Smooth muscle cell (in vitro differentiated cells): ENCODE data around the gene F8. TPM values are rescaled to one million over a fixed set of nuclear protein-coding genes. Genes with fewer than 3 reads are reported as not detected.
"Not testable (repeated sequence)": the region's sequence is repeated elsewhere in the genome, so short reads cannot be mapped to it uniquely, and the experiment has no call there.

ENCODE experiments used
- DNase-seq: peaks from one replicate; lab custom pipeline; 2025; ENCODE audit not compliant: unreplicated experiment; lab: John Stamatoyannopoulos, UW
- H2AFZ ChIP-seq: fragments of 200-600 bp; sonication (generic); 2 replicates; pipeline ENCODE4 v1.6.0; 2016; ENCODE audit warnings: antibody characterized with exemption, low read depth, mild to moderate bottlenecking
- H3F3A ChIP-seq: fragments of 200-600 bp; sonication (generic); 2 replicates; pipeline ENCODE4 v1.6.0; 2017; ENCODE audit warnings: antibody characterized with exemption, low read depth
- H3K27ac ChIP-seq: fragments of 200-600 bp; sonication (generic); 2 replicates; pipeline ENCODE4 v1.5.1; 2016; ENCODE audit warnings: low read depth, mild to moderate bottlenecking
- H3K27me3 ChIP-seq: fragments of 200-600 bp; sonication (generic); 2 replicates; pipeline ENCODE4 v1.6.1; 2016; ENCODE audit warnings: low read depth, mild to moderate bottlenecking
- H3K36me3 ChIP-seq: fragments of 200-600 bp; sonication (generic); 2 replicates; pipeline ENCODE4 v1.5.1; 2016; ENCODE audit warnings: low read depth
- H3K4me1 ChIP-seq: fragments of 200-600 bp; sonication (generic); 2 replicates; pipeline ENCODE4 v1.5.1; 2016; ENCODE audit warnings: low read depth
- H3K4me2 ChIP-seq: fragments of 200-600 bp; sonication (generic); 2 replicates; pipeline ENCODE4 v1.6.0; 2016; ENCODE audit warnings: mild to moderate bottlenecking
- H3K4me3 ChIP-seq: fragments of 200-600 bp; sonication (generic); 2 replicates; pipeline ENCODE4 v1.5.1; 2016; ENCODE audit warnings: mild to moderate bottlenecking
- H3K79me2 ChIP-seq: fragments of 200-600 bp; sonication (generic); 2 replicates; pipeline ENCODE4 v1.6.0; 2016; ENCODE audit warnings: low read depth, mild to moderate bottlenecking
- H3K9ac ChIP-seq: fragments of 200-600 bp; sonication (generic); 2 replicates; pipeline ENCODE4 v1.6.0; 2016; ENCODE audit warnings: low read depth
- H3K9me3 ChIP-seq: fragments of 200-600 bp; sonication (generic); replicated peaks from 2 replicates; pipeline ENCODE4 v1.5.1; 2016; ENCODE audit warnings: low read depth
- H4K20me1 ChIP-seq: fragments of 200-600 bp; sonication (generic); 2 replicates; pipeline ENCODE4 v1.6.0; 2016; ENCODE audit warnings: low read depth
- CTCF ChIP-seq: fragments of 200-600 bp; sonication (generic); IDR thresholded peaks from 2 replicates; pipeline ENCODE4 v1.5.1; 2017; ENCODE audit warnings: borderline replicate concordance, mild to moderate bottlenecking, antibody characterized with exemption; ENCODE audit not compliant: insufficient read depth, poor library complexity, severe bottlenecking
- WGBS: methylation state at CpG from one replicate; pipeline ENCODE4 v1.1.7; 2016; ENCODE audit warnings: low lambda C conversion rate; 5-methylcytosine and 5-hydroxymethylcytosine counted together
- polyA plus RNA-seq: library from polyadenylated mRNA; unstranded; fragments of >200 nt; fragmentation: Nextera tagmentation; extraction: Ambion mirVana; gene quantifications from 2 replicates; pipeline ENCODE4 v1.2.1, GENCODE V29; 2016
- total RNA-seq: library from RNA; depleted of rRNA; stranded (reverse); fragments of >200 nt; gene quantifications from 2 replicates; pipeline ENCODE4 v1.2.3, GENCODE V29; 2014

F8 gene
- total and polyA plus RNA-seq, 2 experiments from 2014 or later = 1.9 to 3.3 TPM

GRCh38 chrX:154886069-154886788 lies 136.3 kb downstream of the F8 start, which contains the start of gene F8A1:
TSS of gene F8A1 (plus strand) at chrX:154886355. CDS start at chrX:154886375, 20 bp downstream.
- 67% methylated on average over 3 of the region's 91 CpGs for WGBS
- H3K4me1 ChIP-seq, H3K79me2 ChIP-seq, H2AFZ ChIP-seq, H3K27me3 ChIP-seq, H4K20me1 ChIP-seq, H3K4me3 ChIP-seq, H3K9me3 ChIP-seq, DNase-seq, H3F3A ChIP-seq, H3K9ac ChIP-seq, H3K36me3 ChIP-seq, H3K4me2 ChIP-seq, H3K27ac ChIP-seq: not testable (repeated sequence)

- 80% methylated on average over 5 of the region's 14 CpGs for WGBS
- H3K4me2 ChIP-seq, H3K9ac ChIP-seq, H3K4me1 ChIP-seq, H2AFZ ChIP-seq, H3K27ac ChIP-seq, H3K79me2 ChIP-seq, H3K4me3 ChIP-seq, H3K36me3 ChIP-seq, H3F3A ChIP-seq, H3K27me3 ChIP-seq, DNase-seq, H4K20me1 ChIP-seq, H3K9me3 ChIP-seq: not testable (repeated sequence)
Measured at GRCh38 chrX:154885549-154885948, 137.0 kb downstream of the F8 start.

- H4K20me1 ChIP-seq, H3K27ac ChIP-seq, H3K9me3 ChIP-seq, H3K4me2 ChIP-seq, H3K9ac ChIP-seq, DNase-seq, H3K36me3 ChIP-seq, H2AFZ ChIP-seq, H3K4me3 ChIP-seq, H3F3A ChIP-seq, H3K79me2 ChIP-seq, H3K27me3 ChIP-seq, H3K4me1 ChIP-seq: not testable (repeated sequence)
- 88% methylated on average over 11 of the region's 33 CpGs for WGBS
Measured at GRCh38 chrX:154885057-154885456, 137.5 kb downstream of the F8 start.

- not testable (repeated sequence) for H3K27ac ChIP-seq, H3F3A ChIP-seq, H4K20me1 ChIP-seq, H3K79me2 ChIP-seq, H3K9ac ChIP-seq, H2AFZ ChIP-seq, H3K36me3 ChIP-seq, H3K4me1 ChIP-seq, H3K27me3 ChIP-seq, H3K9me3 ChIP-seq, DNase-seq, H3K4me2 ChIP-seq, H3K4me3 ChIP-seq
- WGBS = no CpG with 5 or more reads among the region's 8 CpGs
Measured at GRCh38 chrX:154884069-154884468, 138.5 kb downstream of the F8 start.

- H2AFZ ChIP-seq = no peak overlapping the region
- H3K36me3 ChIP-seq = no peaks in the 10 kb centered on the region
- no peak overlapping the region for H3K4me2 ChIP-seq
- H3K4me3 ChIP-seq = no peak overlapping the region
- no peaks in the 10 kb centered on the region for H3K27me3 ChIP-seq
- no peak overlapping the region for H3K9ac ChIP-seq
- H3K79me2 ChIP-seq = no peaks in the 10 kb centered on the region
- WGBS = 59% methylated on average over 2 of the region's 2 CpGs
- H3F3A ChIP-seq = no peaks in the 10 kb centered on the region
- H3K9me3 ChIP-seq = no peaks in the 10 kb centered on the region
- no peaks in the 10 kb centered on the region for H4K20me1 ChIP-seq
- no peaks in the 10 kb centered on the region for H3K4me1 ChIP-seq
- no peak overlapping the region for H3K27ac ChIP-seq
- no peak for TF ChIP-seq CTCF
- no peak for DNase-seq
Measured at GRCh38 chrX:154873329-154873728, 149.2 kb downstream of the F8 start.

- H3K9me3 ChIP-seq, H4K20me1 ChIP-seq, DNase-seq, H3K4me3 ChIP-seq, H3K27me3 ChIP-seq, H3K4me2 ChIP-seq, H3K27ac ChIP-seq, H3K36me3 ChIP-seq, H3K4me1 ChIP-seq, H3K79me2 ChIP-seq, H2AFZ ChIP-seq, H3F3A ChIP-seq, H3K9ac ChIP-seq: not testable (repeated sequence)
Measured at GRCh38 chrX:154868522-154868921, 154.0 kb downstream of the F8 start.
